Measurements from ENCODE around the gene FALEC.
A peak's percentile ranks its signal among the peaks of the same experiment; 100 is the strongest.

FALEC gene

GRCh38 chr1:150484861-150485260, 30.7 kb upstream of the FALEC start:
- Histone ChIP-seq H3K27me3 (ENCODE audit: control insufficient read depth, insufficient read depth, low read length) (peaks cover 1% of the 10 kb centered on the region), H3K4me1 (ENCODE audit: control insufficient read depth, low read depth, low read length) (peaks cover 4% of the 10 kb centered on the region), H3K4me3 (ENCODE audit: low read length) (no peak overlapping the region), H3K9ac (ENCODE audit: low read length) (no peak overlapping the region), H3K36me3 (ENCODE audit: control insufficient read depth, low read depth, low read length) (peaks cover 10% of the 10 kb centered on the region), H3K27ac (ENCODE audit: low read length) (no peak overlapping the region), H3K9me3 (ENCODE audit: control insufficient read depth, low read depth, low read length) (no peaks in the 10 kb centered on the region)

- peak within 1 kb of the TSS; percentile 54 for H3K27ac ChIP-seq (ENCODE audit: low read length)
- H3K4me3 ChIP-seq (ENCODE audit: low read length) = peak within 1 kb of the TSS; percentile 94
- H3K9ac ChIP-seq (ENCODE audit: low read length) = peak within 1 kb of the TSS; percentile 83
- H3K9me3 ChIP-seq (ENCODE audit: control insufficient read depth, low read depth, low read length) = no peaks in the 10 kb centered on the region
- H3K4me1 ChIP-seq (ENCODE audit: control insufficient read depth, low read depth, low read length) = peaks cover 4% of the 10 kb centered on the region
- H3K36me3 ChIP-seq (ENCODE audit: control insufficient read depth, low read depth, low read length) = peaks cover 27% of the 10 kb centered on the region
- H3K27me3 ChIP-seq (ENCODE audit: control insufficient read depth, insufficient read depth, low read length) = no peaks in the 10 kb centered on the region
Measured at GRCh38 chr1:150486966-150487762, 28.4 kb upstream of the FALEC start, which contains the start of gene TARS2. Gene TARS2, plus strand, starts transcription at chr1:150487419. Its CDS starts 32 bp downstream, at chr1:150487451.

GRCh38 chr1:150487763-150488115, 27.8 kb upstream of the FALEC start:
- Histone ChIP-seq H3K27ac (ENCODE audit: low read length) (peak overlapping the region; percentile 54), H3K9ac (ENCODE audit: low read length) (peak overlapping the region; percentile 83), H3K27me3 (ENCODE audit: control insufficient read depth, insufficient read depth, low read length) (no peaks in the 10 kb centered on the region), H3K4me3 (ENCODE audit: low read length) (peak overlapping the region; percentile 94), H3K9me3 (ENCODE audit: control insufficient read depth, low read depth, low read length) (no peaks in the 10 kb centered on the region), H3K36me3 (ENCODE audit: control insufficient read depth, low read depth, low read length) (peaks cover 31% of the 10 kb centered on the region), H3K4me1 (ENCODE audit: control insufficient read depth, low read depth, low read length) (peaks cover 4% of the 10 kb centered on the region)

GRCh38 chr1:150493175-150493574, 22.4 kb upstream of the FALEC start:
- no peaks in the 10 kb centered on the region for H3K27me3 ChIP-seq (ENCODE audit: control insufficient read depth, insufficient read depth, low read length)
- no peak overlapping the region for H3K27ac ChIP-seq (ENCODE audit: low read length)
- no peak overlapping the region for H3K4me3 ChIP-seq (ENCODE audit: low read length)
- peaks cover under 1% of the 10 kb centered on the region for H3K4me1 ChIP-seq (ENCODE audit: control insufficient read depth, low read depth, low read length)
- H3K9ac ChIP-seq (ENCODE audit: low read length) = no peak overlapping the region
- H3K36me3 ChIP-seq (ENCODE audit: control insufficient read depth, low read depth, low read length) = peaks cover 50% of the 10 kb centered on the region
- H3K9me3 ChIP-seq (ENCODE audit: control insufficient read depth, low read depth, low read length) = no peaks in the 10 kb centered on the region

- H3K36me3 ChIP-seq (ENCODE audit: control insufficient read depth, low read depth, low read length) = peaks cover 35% of the 10 kb centered on the region
- H3K27ac ChIP-seq (ENCODE audit: low read length) = no peak overlapping the region
- no peaks in the 10 kb centered on the region for H3K4me1 ChIP-seq (ENCODE audit: control insufficient read depth, low read depth, low read length)
- H3K9ac ChIP-seq (ENCODE audit: low read length) = no peak overlapping the region
- H3K9me3 ChIP-seq (ENCODE audit: control insufficient read depth, low read depth, low read length) = no peaks in the 10 kb centered on the region
- H3K27me3 ChIP-seq (ENCODE audit: control insufficient read depth, insufficient read depth, low read length) = no peaks in the 10 kb centered on the region
- no peak overlapping the region for H3K4me3 ChIP-seq (ENCODE audit: low read length)
Measured at GRCh38 chr1:150498342-150498741, 17.2 kb upstream of the FALEC start.

GRCh38 chr1:150505431-150505830, 10.1 kb upstream of the FALEC start:
- no peaks in the 10 kb centered on the region for H3K9me3 ChIP-seq (ENCODE audit: control insufficient read depth, low read depth, low read length)
- H3K27ac ChIP-seq (ENCODE audit: low read length) = no peak overlapping the region
- no peak overlapping the region for H3K4me3 ChIP-seq (ENCODE audit: low read length)
- H3K9ac ChIP-seq (ENCODE audit: low read length) = no peak overlapping the region
- H3K36me3 ChIP-seq (ENCODE audit: control insufficient read depth, low read depth, low read length) = peaks cover 40% of the 10 kb centered on the region
- no peaks in the 10 kb centered on the region for H3K4me1 ChIP-seq (ENCODE audit: control insufficient read depth, low read depth, low read length)
- H3K27me3 ChIP-seq (ENCODE audit: control insufficient read depth, insufficient read depth, low read length) = no peaks in the 10 kb centered on the region

- peaks cover 33% of the 10 kb centered on the region for H3K36me3 ChIP-seq (ENCODE audit: control insufficient read depth, low read depth, low read length)
- H3K9ac ChIP-seq (ENCODE audit: low read length) = no peak within 1 kb of the TSS
- no peak within 1 kb of the TSS for H3K4me3 ChIP-seq (ENCODE audit: low read length)
Measured at GRCh38 chr1:150507912-150508864, 7.4 kb upstream of the FALEC start, which contains the start of gene ECM1. Gene ECM1, plus strand, starts transcription at chr1:150508109. Its CDS starts 101 bp downstream, at chr1:150508210.

GRCh38 chr1:150508982-150509381, 6.6 kb upstream of the FALEC start:
- Histone ChIP-seq H3K4me3 (ENCODE audit: low read length) (no peak overlapping the region), H3K27ac (ENCODE audit: low read length) (no peak overlapping the region), H3K9ac (ENCODE audit: low read length) (no peak overlapping the region), H3K4me1 (ENCODE audit: control insufficient read depth, low read depth, low read length) (no peaks in the 10 kb centered on the region), H3K27me3 (ENCODE audit: control insufficient read depth, insufficient read depth, low read length) (no peaks in the 10 kb centered on the region), H3K36me3 (ENCODE audit: control insufficient read depth, low read depth, low read length) (peaks cover 31% of the 10 kb centered on the region), H3K9me3 (ENCODE audit: control insufficient read depth, low read depth, low read length) (no peaks in the 10 kb centered on the region)

More at GRCh38 chr1:150507912-150508864, 7.4 kb upstream of the FALEC start, which contains the start of gene ECM1:
- Histone ChIP-seq H3K27me3 (ENCODE audit: control insufficient read depth, insufficient read depth, low read length) (no peaks in the 10 kb centered on the region), H3K9me3 (ENCODE audit: control insufficient read depth, low read depth, low read length) (no peaks in the 10 kb centered on the region), H3K4me1 (ENCODE audit: control insufficient read depth, low read depth, low read length) (no peaks in the 10 kb centered on the region), H3K27ac (ENCODE audit: low read length) (no peak within 1 kb of the TSS)

GRCh38 chr1:150511551-150511950, 4.0 kb upstream of the FALEC start:
- H3K9me3 ChIP-seq (ENCODE audit: control insufficient read depth, low read depth, low read length) = no peaks in the 10 kb centered on the region
- H3K36me3 ChIP-seq (ENCODE audit: control insufficient read depth, low read depth, low read length) = peaks cover 5% of the 10 kb centered on the region
- no peaks in the 10 kb centered on the region for H3K27me3 ChIP-seq (ENCODE audit: control insufficient read depth, insufficient read depth, low read length)
- no peak overlapping the region for H3K27ac ChIP-seq (ENCODE audit: low read length)
- H3K9ac ChIP-seq (ENCODE audit: low read length) = no peak overlapping the region
- no peaks in the 10 kb centered on the region for H3K4me1 ChIP-seq (ENCODE audit: control insufficient read depth, low read depth, low read length)
- no peak overlapping the region for H3K4me3 ChIP-seq (ENCODE audit: low read length)

GRCh38 chr1:150511985-150512660, 3.4 kb upstream of the FALEC start:
- Histone ChIP-seq H3K9ac (ENCODE audit: low read length) (no peak overlapping the region), H3K4me3 (ENCODE audit: low read length) (no peak overlapping the region), H3K27me3 (ENCODE audit: control insufficient read depth, insufficient read depth, low read length) (no peaks in the 10 kb centered on the region), H3K36me3 (ENCODE audit: control insufficient read depth, low read depth, low read length) (no peaks in the 10 kb centered on the region), H3K4me1 (ENCODE audit: control insufficient read depth, low read depth, low read length) (no peaks in the 10 kb centered on the region), H3K9me3 (ENCODE audit: control insufficient read depth, low read depth, low read length) (no peaks in the 10 kb centered on the region), H3K27ac (ENCODE audit: low read length) (no peak overlapping the region)

- no peak overlapping the region for H3K4me3 ChIP-seq (ENCODE audit: low read length)
- H3K36me3 ChIP-seq (ENCODE audit: control insufficient read depth, low read depth, low read length) = no peaks in the 10 kb centered on the region
- no peak overlapping the region for H3K27ac ChIP-seq (ENCODE audit: low read length)
- no peaks in the 10 kb centered on the region for H3K9me3 ChIP-seq (ENCODE audit: control insufficient read depth, low read depth, low read length)
- H3K27me3 ChIP-seq (ENCODE audit: control insufficient read depth, insufficient read depth, low read length) = no peaks in the 10 kb centered on the region
- no peaks in the 10 kb centered on the region for H3K4me1 ChIP-seq (ENCODE audit: control insufficient read depth, low read depth, low read length)
- H3K9ac ChIP-seq (ENCODE audit: low read length) = no peak overlapping the region
Measured at GRCh38 chr1:150512846-150513245, 2.7 kb upstream of the FALEC start.
